GM18858 (cell line): ENCODE results near the gene NPIPB2.

ENCODE experiments used
- ATAC-seq: cut with Tn5 transposase; IDR thresholded peaks from one replicate; pipeline ENCODE4 v1.9.1; 2021; ENCODE audit not compliant: unreplicated experiment

NPIPB2 gene

GRCh38 chr16:11907160-11907970 is 34.5 kb downstream of the NPIPB2 start:
- no peak for ATAC-seq

GRCh38 chr16:11903906-11904305 is 37.9 kb downstream of the NPIPB2 start:
- ATAC-seq, result no peak

GRCh38 chr16:11901091-11901490 is 40.8 kb downstream of the NPIPB2 start:
- no peak for ATAC-seq

- ATAC-seq, result no peak
Measured at GRCh38 chr16:11896486-11897176, 45.2 kb downstream of the NPIPB2 start.

- no peak for ATAC-seq
Measured at GRCh38 chr16:11893571-11893970, 48.3 kb downstream of the NPIPB2 start.

GRCh38 chr16:11892761-11893160 is 49.1 kb downstream of the NPIPB2 start:
- ATAC-seq, result no peak

- no peak for ATAC-seq
Measured at GRCh38 chr16:11890231-11890965, 51.4 kb downstream of the NPIPB2 start.

GRCh38 chr16:11886881-11887280 is 55.0 kb downstream of the NPIPB2 start:
- no peak for ATAC-seq

GRCh38 chr16:11884035-11884434 is 57.8 kb downstream of the NPIPB2 start:
- no peak for ATAC-seq

- ATAC-seq, result no peak
Measured at GRCh38 chr16:11880007-11880406, 61.8 kb downstream of the NPIPB2 start.

- ATAC-seq, result no peak
Measured at GRCh38 chr16:11877374-11877773, 64.5 kb downstream of the NPIPB2 start.
